Hindlimb muscle (tissue), 1 donor: ENCODE data around the gene MEGF6. TPM values are rescaled to one million over a fixed set of nuclear protein-coding genes. Genes with fewer than 3 reads are reported as not detected.
A peak's percentile ranks its signal among the peaks of the same experiment; 100 is the strongest.

Experiments
- DNase-seq: peaks from one replicate; pipeline ENCODE4 v3.0.0-alpha.2; 2013
- polyA plus RNA-seq: library from polyadenylated mRNA; unstranded; fragments of 120-200 nt; gene quantifications from one replicate; pipeline ENCODE4 v1.2.1, GENCODE V29; 2013; ENCODE audit not compliant: insufficient read length

Gene MEGF6
- 15.6 TPM for polyA plus RNA-seq

GRCh38 chr1:3611170-3612019 is at the start of gene MEGF6:
TSS of gene MEGF6 (minus strand) at chr1:3611508. CDS start at chr1:3611268, 240 bp downstream.
- peak; percentile 46 for DNase-seq

- no peak for DNase-seq
These were observed 49.4 kb upstream of the MEGF6 start for GRCh38 chr1:3660704-3661103.

- DNase-seq = no peak
These were observed 47.8 kb upstream of the MEGF6 start for GRCh38 chr1:3659093-3659492.

- DNase-seq = no peak
These were observed 46.9 kb upstream of the MEGF6 start for GRCh38 chr1:3658231-3658615.

- DNase-seq = no peak
These were observed 46.4 kb upstream of the MEGF6 start for GRCh38 chr1:3657578-3658230.

- no peak for DNase-seq
These were observed 45.8 kb upstream of the MEGF6 start for GRCh38 chr1:3657096-3657475.

- DNase-seq = no peak
These were observed 45.3 kb upstream of the MEGF6 start for GRCh38 chr1:3656450-3657095.

GRCh38 chr1:3654549-3655281 is 43.4 kb upstream of the MEGF6 start:
- no peak for DNase-seq

GRCh38 chr1:3653286-3653618 is 41.9 kb upstream of the MEGF6 start:
- no peak for DNase-seq

- DNase-seq = no peak
These were observed 41.4 kb upstream of the MEGF6 start for GRCh38 chr1:3652548-3653285.

- DNase-seq = peak; percentile 26
These were observed 40.7 kb upstream of the MEGF6 start, which contains the start of gene TP73 for GRCh38 chr1:3651930-3652547. TSS of gene TP73 (plus strand) at chr1:3652516. CDS start at chr1:3682366, 29,850 bp downstream.

- DNase-seq = no peak
These were observed 40.0 kb upstream of the MEGF6 start for GRCh38 chr1:3651026-3651929.

GRCh38 chr1:3650248-3651025 is 39.1 kb upstream of the MEGF6 start:
- DNase-seq = no peak

- DNase-seq = peak; percentile 91
These were observed 38.3 kb upstream of the MEGF6 start, which contains the start of gene WRAP73 for GRCh38 chr1:3649342-3650247. TSS of gene WRAP73 (minus strand) at chr1:3650103. CDS start at chr1:3649999, 104 bp downstream.

GRCh38 chr1:3646596-3646995 is 35.3 kb upstream of the MEGF6 start:
- DNase-seq = no peak

GRCh38 chr1:3645666-3646355 is 34.5 kb upstream of the MEGF6 start:
- no peak for DNase-seq

GRCh38 chr1:3645247-3645646 is 33.9 kb upstream of the MEGF6 start:
- DNase-seq = no peak

- no peak for DNase-seq
These were observed 33.0 kb upstream of the MEGF6 start for GRCh38 chr1:3644273-3644672.
